HCEC 1CT (cell line): ENCODE results near the gene SSX1.
"Not testable (repeated sequence)": the region's sequence is repeated elsewhere in the genome, so short reads cannot be mapped to it uniquely, and the experiment has no call there.

ENCODE experiments used
- DNase-seq: peaks from one replicate; pipeline ENCODE4 v3.0.0-alpha.2; 2017

SSX1 gene

GRCh38 chrX:48255062-48255796 lies at the start of gene SSX1:
Gene SSX1 (plus strand): TSS chrX:48255392. CDS start chrX:48257242, 1,850 bp downstream.
- not testable (repeated sequence) for DNase-seq

GRCh38 chrX:48214341-48214740 lies 40.9 kb upstream of the SSX1 start:
- not testable (repeated sequence) for DNase-seq

GRCh38 chrX:48224196-48224595 lies 31.0 kb upstream of the SSX1 start:
- DNase-seq = not testable (repeated sequence)

- not testable (repeated sequence) for DNase-seq
Observed at GRCh38 chrX:48252945-48253344, 2.2 kb upstream of the SSX1 start.

GRCh38 chrX:48274365-48274764 lies 19.2 kb downstream of the SSX1 start:
- DNase-seq = not testable (repeated sequence)

GRCh38 chrX:48278958-48279357 lies 23.8 kb downstream of the SSX1 start:
- DNase-seq = no peak

GRCh38 chrX:48280729-48281128 lies 25.5 kb downstream of the SSX1 start:
- DNase-seq = not testable (repeated sequence)

GRCh38 chrX:48306175-48306574 lies 51.0 kb downstream of the SSX1 start:
- DNase-seq = no peak

- not testable (repeated sequence) for DNase-seq
Observed at GRCh38 chrX:48313996-48314395, 58.8 kb downstream of the SSX1 start.
